ENCODE data around the gene RPS19BP1.

RPS19BP1 gene

DNA sequence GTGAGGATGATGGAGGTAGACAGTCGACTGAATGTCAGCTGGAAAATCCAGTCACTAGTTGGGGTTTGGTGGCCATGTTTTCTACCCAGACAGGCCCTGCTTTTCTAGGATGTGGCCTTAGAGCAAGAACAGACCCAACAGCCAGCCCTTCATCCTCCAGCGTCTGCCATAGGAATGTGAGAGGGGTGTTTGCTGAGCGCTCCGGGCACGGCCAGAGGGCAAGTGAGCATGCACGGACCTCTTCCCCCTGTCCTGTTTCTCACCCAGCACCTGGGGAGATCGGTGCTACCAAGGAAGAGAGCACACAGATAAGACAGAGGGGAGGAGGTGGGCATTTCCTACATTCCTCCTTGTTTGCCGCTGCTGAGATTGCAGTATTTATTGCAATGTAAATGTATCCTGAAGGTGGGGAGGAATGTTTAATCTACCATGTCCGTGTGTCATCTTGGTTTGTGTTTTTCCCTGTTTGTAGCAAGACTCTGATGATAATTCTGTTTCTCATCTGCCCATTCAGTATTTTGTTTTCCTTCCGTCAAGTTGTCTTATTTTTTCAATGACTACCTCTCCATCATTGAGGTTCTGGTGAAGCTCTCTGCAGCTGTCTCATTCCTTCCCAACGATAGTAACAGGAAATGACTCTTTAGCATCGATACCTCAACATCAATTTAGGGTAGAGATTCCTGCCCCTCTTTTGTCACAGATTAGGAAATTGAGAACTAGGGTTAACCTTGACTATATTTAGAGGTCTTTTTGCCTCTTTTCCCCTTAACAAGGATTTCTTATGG lies 17.1 kb downstream of the RPS19BP1 start:
- Histone ChIP-seq H3K36me3 (ENCODE audit: control insufficient read depth, low read length) (peaks cover 92% of the 10 kb centered on the region), H3K79me2 (ENCODE audit: control insufficient read depth, low read length) (peaks cover 78% of the 10 kb centered on the region), H3F3A (ENCODE audit: control insufficient read depth, insufficient read depth) (peaks cover 30% of the 10 kb centered on the region), H3K4me1 (ENCODE audit: control insufficient read depth, low read length) (peaks cover 39% of the 10 kb centered on the region), H4K20me1 (ENCODE audit: control insufficient read depth, insufficient read depth, low read depth, low read length) (peaks cover 11% of the 10 kb centered on the region), H3K27ac (ENCODE audit: low read depth, low read length) (no peak overlapping the region), H3K4me3 (ENCODE audit: low read length) (no peak overlapping the region), H3K9me3 (ENCODE audit: control insufficient read depth, insufficient read depth, low read length) (no peaks in the 10 kb centered on the region), H3K27me3 (ENCODE audit: control insufficient read depth, low read length) (no peaks in the 10 kb centered on the region), H3K9me2 (replicated peaks; ENCODE audit: control insufficient read depth, low read length) (no peaks in the 10 kb centered on the region), H3K4me2 (ENCODE audit: low read length) (no peak overlapping the region)
- no peak for TF ChIP-seq CTCF (IDR thresholded peaks at IDR 0.05; ENCODE audit: low read depth, low read length, poor library complexity, severe bottlenecking)
- no peak for TF ChIP-seq EZH2phosphoT487 (IDR thresholded peaks at IDR 0.05; ENCODE audit: borderline replicate concordance, low read length)

DNA sequence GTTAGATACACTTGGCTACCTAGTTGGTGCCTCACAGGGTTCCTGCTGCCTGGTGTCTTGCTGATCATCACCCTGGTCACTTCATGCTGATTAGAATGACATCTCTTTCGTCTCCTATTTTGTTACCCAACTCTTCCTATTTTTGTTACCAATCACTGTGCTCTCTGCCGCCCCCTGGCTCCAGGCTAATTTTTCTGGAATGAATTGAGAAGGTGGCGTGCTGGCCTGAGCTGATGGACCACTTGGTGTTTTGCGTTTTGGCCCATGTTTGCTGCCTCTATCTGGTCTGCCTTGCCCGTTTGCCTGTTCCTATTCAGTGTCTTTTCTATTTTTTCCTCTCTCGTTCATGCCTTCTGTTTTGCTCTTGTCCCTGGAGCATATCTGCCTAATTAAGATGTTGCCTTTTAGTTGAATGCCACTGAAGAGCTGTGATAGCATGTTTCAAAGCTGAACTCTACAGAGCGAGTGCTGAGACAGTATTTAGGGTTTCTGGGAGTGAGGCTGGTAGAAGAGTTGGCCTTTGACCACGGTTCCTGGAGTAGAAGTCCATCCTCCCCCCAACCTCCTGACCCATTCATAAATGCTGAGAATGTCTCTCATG lies 18.1 kb downstream of the RPS19BP1 start:
- Histone ChIP-seq H3K9me3 (ENCODE audit: control insufficient read depth, insufficient read depth, low read length) (no peaks in the 10 kb centered on the region), H3K4me2 (ENCODE audit: low read length) (no peak overlapping the region), H3K4me3 (ENCODE audit: low read length) (no peak overlapping the region), H3K4me1 (ENCODE audit: control insufficient read depth, low read length) (peaks cover 39% of the 10 kb centered on the region), H3K27me3 (ENCODE audit: control insufficient read depth, low read length) (no peaks in the 10 kb centered on the region), H3F3A (ENCODE audit: control insufficient read depth, insufficient read depth) (peaks cover 29% of the 10 kb centered on the region), H3K27ac (ENCODE audit: low read depth, low read length) (no peak overlapping the region), H3K36me3 (ENCODE audit: control insufficient read depth, low read length) (peaks cover 95% of the 10 kb centered on the region), H4K20me1 (ENCODE audit: control insufficient read depth, insufficient read depth, low read depth, low read length) (peaks cover 14% of the 10 kb centered on the region), H3K9me2 (replicated peaks; ENCODE audit: control insufficient read depth, low read length) (no peaks in the 10 kb centered on the region), H3K79me2 (ENCODE audit: control insufficient read depth, low read length) (peaks cover 80% of the 10 kb centered on the region)
- TF ChIP-seq EZH2phosphoT487 (IDR thresholded peaks at IDR 0.05; ENCODE audit: borderline replicate concordance, low read length), result no peak
- TF ChIP-seq CTCF (IDR thresholded peaks at IDR 0.05; ENCODE audit: low read depth, low read length, poor library complexity, severe bottlenecking), result peak; percentile 87

DNA sequence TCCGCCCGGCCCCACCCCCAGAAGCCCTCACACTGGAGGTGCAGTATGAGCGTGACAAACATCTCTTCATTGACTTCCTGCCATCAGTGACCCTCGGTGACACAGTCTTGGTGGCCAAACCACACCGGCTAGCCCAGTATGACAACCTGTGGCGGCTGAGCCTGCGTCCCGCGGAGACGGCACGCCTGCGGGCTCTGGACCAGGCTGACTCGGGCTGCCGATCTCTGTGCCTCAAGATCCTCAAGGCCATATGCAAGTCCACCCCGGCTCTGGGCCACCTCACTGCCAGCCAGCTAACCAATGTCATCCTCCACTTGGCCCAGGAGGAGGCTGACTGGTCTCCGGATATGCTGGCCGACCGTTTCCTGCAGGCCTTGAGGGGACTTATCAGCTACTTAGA lies 18.8 kb downstream of the RPS19BP1 start:
- Histone ChIP-seq H4K20me1 (ENCODE audit: control insufficient read depth, insufficient read depth, low read depth, low read length) (peaks cover 14% of the 10 kb centered on the region), H3F3A (ENCODE audit: control insufficient read depth, insufficient read depth) (peaks cover 27% of the 10 kb centered on the region), H3K79me2 (ENCODE audit: control insufficient read depth, low read length) (peaks cover 80% of the 10 kb centered on the region), H3K36me3 (ENCODE audit: control insufficient read depth, low read length) (peaks cover 98% of the 10 kb centered on the region), H3K4me1 (ENCODE audit: control insufficient read depth, low read length) (peaks cover 34% of the 10 kb centered on the region), H3K9me2 (replicated peaks; ENCODE audit: control insufficient read depth, low read length) (no peaks in the 10 kb centered on the region), H3K4me3 (ENCODE audit: low read length) (no peak overlapping the region), H3K27me3 (ENCODE audit: control insufficient read depth, low read length) (no peaks in the 10 kb centered on the region), H3K27ac (ENCODE audit: low read depth, low read length) (no peak overlapping the region), H3K9me3 (ENCODE audit: control insufficient read depth, insufficient read depth, low read length) (no peaks in the 10 kb centered on the region), H3K4me2 (ENCODE audit: low read length) (no peak overlapping the region)
- no peak for TF ChIP-seq EZH2phosphoT487 (IDR thresholded peaks at IDR 0.05; ENCODE audit: borderline replicate concordance, low read length)
- no peak for TF ChIP-seq CTCF (IDR thresholded peaks at IDR 0.05; ENCODE audit: low read depth, low read length, poor library complexity, severe bottlenecking)

All from DOHH2 (cell line).